ENCODE data around the gene SCGB3A1.

The SCGB3A1 gene, protein sequence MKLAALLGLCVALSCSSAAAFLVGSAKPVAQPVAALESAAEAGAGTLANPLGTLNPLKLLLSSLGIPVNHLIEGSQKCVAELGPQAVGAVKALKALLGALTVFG

GRCh38 chr5:180591311-180591887 lies at the start of gene SCGB3A1:
TSS of gene SCGB3A1 (minus strand) at chr5:180591499. CDS start at chr5:180591462, 37 bp downstream.
- no peak for DNase-seq

DNA sequence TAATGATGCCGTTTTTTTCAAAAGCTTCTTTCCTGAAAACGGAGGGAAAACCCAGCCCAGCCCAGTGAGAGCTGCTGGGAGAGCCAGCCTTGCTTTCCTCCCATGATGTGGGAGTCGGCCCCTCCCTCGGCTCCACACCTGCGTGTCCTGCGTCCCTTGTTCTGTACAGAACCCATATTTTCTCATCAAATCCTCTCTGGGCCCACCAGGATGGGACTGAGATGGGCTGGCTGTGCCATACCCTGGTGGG lies 49.2 kb upstream of the SCGB3A1 start:
- DNase-seq = no peak

- DNase-seq = no peak
These were observed 48.7 kb upstream of the SCGB3A1 start for GRCh38 chr5:180639741-180640610.

DNA sequence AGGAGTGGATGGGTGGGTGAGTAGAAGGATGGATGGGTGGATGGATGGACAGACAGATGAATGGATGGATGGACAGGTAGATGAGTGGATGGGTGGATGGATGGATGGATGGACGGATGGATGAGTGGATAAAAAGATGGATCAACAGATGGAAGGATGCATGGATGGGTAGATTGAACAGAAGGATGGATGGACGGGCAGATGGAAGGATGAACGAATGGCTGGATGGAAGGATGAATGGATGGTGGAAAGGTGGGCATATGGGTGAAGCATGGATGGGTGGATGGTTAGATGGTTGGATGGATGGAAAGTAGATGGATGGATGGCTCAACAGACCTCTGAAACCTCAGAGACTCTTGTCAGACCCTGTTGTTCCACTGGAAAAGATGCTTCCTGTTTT lies 48.0 kb upstream of the SCGB3A1 start:
- no peak for DNase-seq

DNA sequence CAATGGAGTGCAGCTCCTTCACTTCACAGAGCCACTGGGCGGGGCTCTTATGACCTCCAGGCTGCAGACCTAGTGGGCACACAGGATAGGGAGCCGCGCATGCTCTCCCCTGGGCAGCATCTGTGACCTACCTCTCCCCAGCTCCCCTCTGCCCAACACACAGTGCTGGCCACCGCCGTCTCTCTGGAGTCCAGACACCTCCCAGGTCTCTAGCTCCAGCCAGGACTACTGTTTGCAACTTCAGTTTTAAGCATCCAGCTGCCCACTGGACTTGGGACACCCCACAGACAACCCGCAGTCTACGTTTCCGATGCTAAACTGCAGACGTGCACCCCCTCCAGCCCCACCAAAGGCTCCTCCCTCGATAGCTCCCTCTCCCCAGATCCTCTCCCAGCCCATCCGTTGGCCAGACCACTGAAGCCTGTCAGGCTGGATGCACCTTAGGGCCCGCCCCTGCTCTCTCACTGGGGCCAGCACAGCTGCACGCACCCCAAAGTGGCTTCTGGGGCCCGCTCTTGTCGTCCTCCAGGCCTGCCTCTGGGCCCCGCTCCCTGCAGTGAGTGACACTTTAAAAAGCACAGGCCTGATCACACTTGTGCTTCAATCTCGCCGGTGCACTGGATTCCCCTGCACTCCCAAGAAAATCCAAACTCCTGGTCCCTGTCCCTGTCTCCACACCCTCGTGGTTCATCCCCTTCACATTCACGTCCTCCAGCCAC lies 46.8 kb upstream of the SCGB3A1 start:
- DNase-seq = no peak

GRCh38 chr5:180636403-180637075 lies 45.2 kb upstream of the SCGB3A1 start:
- no peak for DNase-seq

DNA sequence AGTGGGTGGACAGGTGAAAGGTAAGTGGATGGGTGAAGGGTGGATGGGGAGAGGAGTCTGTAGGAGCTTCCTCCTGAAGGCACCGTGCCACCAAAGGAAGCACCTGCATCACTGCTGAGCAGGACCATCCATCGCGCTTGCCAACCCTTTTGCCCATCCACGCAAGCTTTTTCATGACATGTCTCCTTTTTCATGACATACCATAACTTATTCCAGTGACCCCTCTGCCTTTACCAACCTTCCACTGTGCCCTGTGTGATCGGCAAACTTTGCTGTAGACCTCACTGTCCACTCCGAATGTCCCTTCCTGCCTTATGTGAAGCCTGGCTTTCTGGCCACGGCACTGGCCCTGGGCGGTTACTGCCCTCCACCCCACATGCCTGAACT lies 44.7 kb upstream of the SCGB3A1 start:
- no peak for DNase-seq

- DNase-seq = no peak
These were observed 42.2 kb upstream of the SCGB3A1 start for GRCh38 chr5:180633283-180634177.

DNA sequence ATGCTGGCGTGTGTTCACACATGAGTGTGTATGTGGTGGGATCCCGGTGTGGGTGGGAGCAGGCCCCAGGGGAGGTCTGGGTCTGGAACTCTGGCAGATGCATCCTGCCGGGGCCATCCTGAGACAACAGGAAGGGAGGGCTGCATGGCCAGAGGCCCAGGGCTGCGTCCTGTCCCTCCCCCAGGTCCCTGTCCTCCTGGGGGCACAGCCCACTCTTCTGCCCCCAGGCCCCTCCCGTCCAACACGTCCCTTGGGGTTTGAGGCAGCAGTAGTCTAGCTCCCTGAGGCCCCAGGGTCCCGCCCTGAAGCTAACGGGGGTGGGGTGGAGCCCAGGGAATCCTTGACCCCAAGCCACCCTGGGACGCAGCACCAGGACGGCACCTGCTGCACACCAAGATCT lies 41.5 kb upstream of the SCGB3A1 start:
- no peak for DNase-seq

GRCh38 chr5:180631549-180632383 lies 40.5 kb upstream of the SCGB3A1 start:
- no peak for DNase-seq

GRCh38 chr5:180630426-180630825 lies 39.1 kb upstream of the SCGB3A1 start:
- DNase-seq = no peak

- no peak for DNase-seq
These were observed 38.6 kb upstream of the SCGB3A1 start for GRCh38 chr5:180629831-180630382.

DNA sequence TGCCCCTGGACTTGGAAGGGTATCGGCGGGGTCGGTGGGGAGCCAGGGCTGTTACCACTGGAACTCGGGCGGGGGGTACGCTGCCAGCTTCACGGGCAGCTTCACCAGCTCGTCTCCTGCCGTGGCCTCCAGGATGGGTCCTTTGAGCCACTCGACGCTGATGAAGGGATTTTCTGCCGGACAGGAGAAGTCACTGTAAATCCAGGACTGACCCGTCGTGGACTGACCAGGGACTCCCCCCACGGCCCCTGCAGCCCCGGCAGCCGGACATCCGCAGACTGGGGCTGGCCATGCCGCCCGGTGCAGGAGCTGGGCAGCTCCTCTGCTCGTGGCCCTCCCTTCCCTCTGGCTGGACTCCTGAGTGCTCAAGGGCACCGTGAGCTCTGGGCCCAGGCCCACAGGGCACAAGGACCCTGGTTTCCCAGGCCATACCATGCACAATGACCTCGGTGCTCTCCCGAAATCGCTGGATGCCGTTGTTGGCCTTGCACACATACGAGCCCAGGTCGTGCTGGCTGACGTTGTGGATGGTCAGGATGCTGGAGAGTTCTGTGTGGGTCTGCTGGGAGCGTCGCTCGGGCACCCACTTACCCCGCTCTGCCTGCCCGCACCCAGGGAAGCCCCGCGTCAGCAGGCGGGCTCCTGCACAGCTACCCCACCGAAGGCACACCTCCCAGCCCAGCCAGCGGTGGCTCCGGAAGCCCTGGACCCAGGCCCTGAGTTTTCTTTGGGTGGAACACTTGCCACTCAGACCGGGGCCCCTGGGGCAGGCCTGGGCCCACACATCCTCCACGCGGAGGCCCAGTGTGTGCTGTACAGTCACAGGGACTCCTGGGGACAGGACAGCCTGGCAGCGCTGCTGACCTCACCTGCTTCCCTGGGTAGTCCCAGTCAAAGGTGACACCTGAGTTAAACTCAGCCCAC lies 37.8 kb upstream of the SCGB3A1 start:
- DNase-seq = no peak

DNA sequence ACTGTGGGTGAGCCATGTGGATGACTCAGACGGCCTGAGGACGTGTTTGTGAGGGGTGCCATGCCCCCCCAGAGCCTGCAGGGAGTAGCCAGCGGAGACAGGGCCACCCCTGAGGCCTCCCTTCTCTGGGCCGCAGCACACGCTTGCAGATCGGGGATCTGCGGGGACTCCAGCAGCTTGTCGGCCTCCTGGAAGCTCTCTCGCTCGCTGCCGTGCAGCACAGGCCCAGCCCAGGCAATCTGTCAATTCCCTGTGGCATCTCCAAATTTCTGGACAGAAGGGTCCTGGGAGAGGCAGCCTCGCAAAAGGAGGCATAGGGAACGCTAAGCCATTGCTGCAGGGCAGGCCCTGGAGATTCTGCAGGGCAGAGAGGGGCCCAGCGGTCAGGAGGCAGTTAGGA lies 36.9 kb upstream of the SCGB3A1 start:
- DNase-seq = no peak

DNA sequence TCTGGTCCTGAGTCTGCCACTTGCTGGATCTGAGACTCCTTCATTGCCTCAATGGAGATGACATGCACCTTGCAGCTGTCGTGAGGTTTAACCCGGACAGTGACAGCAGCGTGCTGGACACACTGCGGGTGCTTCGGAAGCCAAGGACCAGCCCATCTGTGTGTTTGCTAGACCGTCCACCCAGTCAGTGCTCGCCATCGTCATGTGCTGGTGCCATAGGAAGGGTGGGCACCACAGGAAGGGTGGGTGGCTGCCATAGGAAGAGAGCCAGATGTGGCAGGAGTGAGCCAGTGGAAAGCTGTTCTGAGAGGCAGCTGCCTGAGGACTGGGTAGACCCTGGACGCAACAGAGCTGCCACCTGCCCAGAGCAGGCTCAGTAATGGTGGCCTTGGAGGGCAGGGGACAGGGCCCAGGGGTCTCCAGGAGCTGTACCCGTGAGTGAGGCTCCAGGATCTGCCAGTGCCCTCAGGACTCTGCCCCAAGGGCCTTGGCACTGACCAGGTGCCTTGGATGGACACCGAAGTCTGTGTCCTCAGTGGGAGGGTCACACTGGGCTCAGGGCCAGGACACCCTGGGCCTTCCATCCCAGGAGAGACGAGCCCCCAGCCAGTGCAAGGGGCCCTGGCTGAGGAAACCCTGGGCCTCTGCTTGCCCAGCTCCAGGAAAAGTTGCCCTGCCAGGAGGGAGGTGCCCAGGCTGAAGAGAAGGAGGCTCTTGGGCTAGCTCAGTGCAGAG lies 36.3 kb upstream of the SCGB3A1 start:
- DNase-seq = no peak

DNA sequence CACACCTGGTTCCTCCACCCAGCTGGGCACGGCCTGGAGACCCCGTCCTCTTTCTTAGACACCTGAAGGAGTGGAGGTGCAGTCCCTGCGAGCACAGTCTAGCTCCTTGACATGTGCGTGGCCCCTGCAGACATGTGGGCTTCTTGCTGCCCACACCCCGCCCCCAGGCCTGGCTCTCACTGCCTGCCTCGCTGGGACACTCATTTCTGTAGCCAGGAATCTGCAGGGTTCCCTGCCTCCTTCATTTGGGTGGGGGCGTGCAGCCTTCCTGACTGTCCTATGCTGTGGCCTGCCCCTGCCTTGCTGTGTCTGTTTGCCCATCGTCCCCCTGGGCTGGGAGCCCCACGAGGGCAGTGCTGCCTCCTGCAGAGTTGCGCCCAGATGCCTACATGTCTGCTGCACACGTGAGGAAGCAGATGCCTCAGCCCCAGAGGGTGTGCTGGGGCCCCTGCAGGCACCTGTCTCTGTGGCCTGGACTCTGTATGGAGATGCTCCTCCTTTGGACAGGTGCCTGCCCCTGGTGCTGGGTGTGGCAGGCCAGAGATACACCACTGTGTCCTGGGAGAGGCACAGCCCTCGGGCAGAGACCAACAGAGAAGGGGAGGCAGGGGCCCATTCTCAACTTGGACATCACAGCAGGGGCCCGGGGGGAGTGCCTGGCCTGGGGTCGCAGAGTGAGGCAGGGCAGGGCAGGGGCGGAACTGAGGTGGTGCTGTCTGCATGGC lies 35.5 kb upstream of the SCGB3A1 start:
- no peak for DNase-seq

GRCh38 chr5:180625791-180626660 lies 34.7 kb upstream of the SCGB3A1 start:
- no peak for DNase-seq

All from NCI-H1436 (cell line).